Duodenal mucosa (tissue), 2 donors: ENCODE results near the gene LSAMP.

Experiments
- H3K27ac ChIP-seq: one replicate; pipeline ENCODE4 v1.7.0; 2013; ENCODE audit warnings: low read depth, low read length
- H3K27me3 ChIP-seq, 2 donors: one replicate each; pipeline ENCODE4 v1.7.0; 2013; ENCODE audit warnings: low read length in 2 of 2, control low read depth in 1 of 2; ENCODE audit not compliant: insufficient read depth in 2 of 2, control insufficient read depth in 1 of 2
- H3K36me3 ChIP-seq, 2 donors: one replicate each; pipeline ENCODE4 v1.7.0; 2013; ENCODE audit warnings: low read length in 2 of 2, control low read depth in 1 of 2; ENCODE audit not compliant: insufficient read depth in 2 of 2, control insufficient read depth in 1 of 2
- H3K4me1 ChIP-seq, 2 donors: one replicate each; pipeline ENCODE4 v1.7.0; 2013; ENCODE audit warnings: low read length in 2 of 2, control low read depth in 1 of 2; ENCODE audit not compliant: insufficient read depth in 2 of 2, control insufficient read depth in 1 of 2
- H3K4me3 ChIP-seq, 2 donors: one replicate each; pipeline ENCODE4 v1.7.0; 2013; ENCODE audit warnings: low read length in 2 of 2, low read depth in 1 of 2
- H3K9ac ChIP-seq, 2 donors: one replicate each; pipeline ENCODE4 v1.7.0; 2013; ENCODE audit warnings: low read length in 2 of 2, low read depth in 1 of 2
- H3K9me3 ChIP-seq, 2 donors: one replicate each; pipeline ENCODE4 v1.7.0; 2013; ENCODE audit warnings: low read length in 2 of 2, control low read depth in 1 of 2; ENCODE audit not compliant: control insufficient read depth in 1 of 2

LSAMP gene

DNA sequence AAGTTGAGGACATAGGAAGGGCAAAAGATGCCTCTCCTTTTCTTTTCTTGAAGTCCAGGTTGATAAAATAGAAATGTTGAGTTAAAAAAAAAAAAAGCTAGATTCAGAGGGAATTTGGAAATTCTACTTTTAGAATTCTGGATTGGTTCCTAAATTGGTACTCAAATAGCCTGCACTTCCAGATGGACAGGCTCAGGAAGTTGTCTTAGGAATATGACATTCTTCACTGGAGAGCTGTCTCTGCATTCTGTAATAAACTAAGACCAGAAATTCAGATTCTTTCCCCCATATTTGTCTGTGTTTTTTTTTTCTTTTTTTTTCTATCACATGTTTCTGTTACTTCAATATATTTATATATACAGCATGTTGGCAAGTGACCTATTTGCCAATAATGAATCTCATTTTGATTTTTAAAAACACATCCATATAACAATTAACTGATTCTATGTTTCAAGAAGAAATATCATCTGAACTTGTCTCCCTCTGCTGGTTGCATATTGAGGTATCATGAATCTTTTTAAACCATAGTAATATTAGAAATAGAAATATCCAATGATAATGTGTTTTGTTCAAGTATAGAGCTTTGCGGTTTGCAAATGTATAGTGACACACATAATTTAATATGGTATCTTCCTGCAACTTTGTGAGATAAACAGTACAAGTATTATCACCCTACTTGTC lies 8.5 kb upstream of the LSAMP start:
- Histone ChIP-seq H3K9ac (no peak overlapping the region), H3K27ac (no peak overlapping the region), H3K9me3 (no peaks in the 10 kb centered on the region), H3K27me3 (no peaks in the 10 kb centered on the region), H3K4me1 (no peaks in the 10 kb centered on the region), H3K36me3 (no peaks in the 10 kb centered on the region), H3K4me3 (no peak overlapping the region)

- H3K4me1 ChIP-seq, result no peaks in the 10 kb centered on the region
- no peaks in the 10 kb centered on the region for H3K36me3 ChIP-seq
- no peak overlapping the region for H3K27ac ChIP-seq
- no peak overlapping the region for H3K9ac ChIP-seq
- no peaks in the 10 kb centered on the region for H3K9me3 ChIP-seq
- peaks cover 0 to 4% of the 10 kb centered on the region in 2 donors for H3K27me3 ChIP-seq
- no peak overlapping the region for H3K4me3 ChIP-seq
Measured at GRCh38 chr3:116449546-116450350, 4.5 kb upstream of the LSAMP start.

DNA sequence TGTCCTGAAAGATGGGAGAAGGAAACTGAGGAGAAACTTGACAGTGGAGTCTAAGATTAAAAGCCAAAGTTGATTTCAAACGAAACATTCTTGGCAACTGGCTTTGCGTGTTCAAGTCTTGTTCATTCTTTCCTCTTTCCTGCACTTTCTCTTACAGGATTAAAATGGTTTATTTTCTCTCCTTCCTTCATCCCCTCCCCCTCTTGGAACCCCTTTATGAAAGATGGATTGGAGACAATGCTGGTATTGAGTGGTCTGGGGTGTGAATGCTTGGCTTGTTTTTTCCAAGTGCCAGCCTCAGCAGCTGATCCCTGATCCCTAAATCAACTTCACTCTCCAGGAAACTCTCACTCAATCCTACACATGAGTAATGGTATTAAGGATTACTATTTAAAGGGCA lies 703 bp upstream of the LSAMP start:
- H3K9ac ChIP-seq, result no peak overlapping the region

DNA sequence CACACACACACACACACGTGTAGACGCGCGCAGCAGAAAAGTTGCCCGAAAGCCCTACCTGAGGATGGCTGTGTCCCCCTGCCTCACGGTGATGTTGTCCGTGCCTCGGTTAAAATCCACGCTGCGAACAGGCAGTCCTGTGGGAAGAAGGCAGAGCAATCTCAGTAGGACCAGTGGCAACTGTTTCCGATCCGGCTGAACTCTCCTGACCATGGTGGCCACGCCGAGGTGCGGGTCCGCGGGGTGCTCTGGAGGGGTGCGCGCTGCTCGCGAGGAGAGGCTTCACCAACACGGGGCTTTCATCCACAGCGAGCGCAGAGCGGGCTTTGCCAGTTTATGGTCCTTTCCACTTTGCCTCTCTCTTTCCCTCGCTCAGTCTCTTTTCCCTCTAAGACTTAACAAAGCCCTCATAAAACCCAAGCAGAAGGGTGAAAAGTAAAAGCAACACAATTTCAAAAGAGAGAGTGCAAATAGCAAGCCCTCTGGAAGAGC lies 422 bp downstream of the LSAMP start:
- H3K9ac ChIP-seq, result no peak overlapping the region
- H3K36me3 ChIP-seq, result no peaks in the 10 kb centered on the region
- H3K4me1 ChIP-seq, result no peaks in the 10 kb centered on the region
- H3K9me3 ChIP-seq, result no peaks in the 10 kb centered on the region
- peak overlapping the region; percentile 19 to 34 for H3K4me3 ChIP-seq
- H3K27me3 ChIP-seq, result peaks cover 0 to 5% of the 10 kb centered on the region in 2 donors
- H3K27ac ChIP-seq, result no peak overlapping the region

More for the DNA sequence above, 703 bp upstream of the LSAMP start:
- H3K36me3 ChIP-seq, result no peaks in the 10 kb centered on the region
- H3K27ac ChIP-seq, result no peak overlapping the region
- peaks cover 0 to 5% of the 10 kb centered on the region in 2 donors for H3K27me3 ChIP-seq
- H3K4me3 ChIP-seq, result no peak overlapping the region
- H3K9me3 ChIP-seq, result no peaks in the 10 kb centered on the region
- no peaks in the 10 kb centered on the region for H3K4me1 ChIP-seq

DNA sequence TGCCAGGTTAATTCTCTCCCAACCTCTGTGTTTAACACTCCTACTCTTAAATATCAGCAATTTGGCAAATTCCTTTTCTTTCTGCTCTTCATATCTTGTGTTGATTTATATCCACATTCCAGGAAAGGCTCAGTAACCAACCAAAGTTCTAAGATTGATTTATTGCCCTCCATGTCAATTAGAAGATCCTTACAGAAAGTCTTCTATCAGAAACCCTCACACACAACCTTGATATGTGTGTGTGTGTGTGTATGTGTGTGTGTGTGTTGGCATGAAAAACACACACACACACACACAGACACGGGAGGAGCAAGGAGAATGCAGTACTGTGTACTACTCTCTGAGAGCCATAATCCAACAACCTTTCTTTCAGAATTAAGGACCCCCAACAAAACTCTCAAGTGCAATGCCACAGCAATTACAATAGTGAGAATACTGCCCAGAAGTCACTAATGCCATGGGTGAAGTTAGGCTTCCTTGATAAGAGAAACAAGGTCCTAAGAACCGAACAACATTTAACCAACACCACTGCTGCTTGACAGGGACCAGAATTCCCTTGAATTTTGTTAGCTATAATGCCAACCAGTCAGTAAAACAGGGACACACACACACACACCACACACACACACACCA lies 1.1 kb downstream of the LSAMP start:
- Histone ChIP-seq H3K9ac (no peak overlapping the region), H3K36me3 (no peaks in the 10 kb centered on the region), H3K9me3 (no peaks in the 10 kb centered on the region), H3K27ac (no peak overlapping the region), H3K27me3 (peaks cover 0 to 5% of the 10 kb centered on the region in 2 donors), H3K4me1 (no peaks in the 10 kb centered on the region), H3K4me3 (peak overlapping the region; percentile 19 to 34)

DNA sequence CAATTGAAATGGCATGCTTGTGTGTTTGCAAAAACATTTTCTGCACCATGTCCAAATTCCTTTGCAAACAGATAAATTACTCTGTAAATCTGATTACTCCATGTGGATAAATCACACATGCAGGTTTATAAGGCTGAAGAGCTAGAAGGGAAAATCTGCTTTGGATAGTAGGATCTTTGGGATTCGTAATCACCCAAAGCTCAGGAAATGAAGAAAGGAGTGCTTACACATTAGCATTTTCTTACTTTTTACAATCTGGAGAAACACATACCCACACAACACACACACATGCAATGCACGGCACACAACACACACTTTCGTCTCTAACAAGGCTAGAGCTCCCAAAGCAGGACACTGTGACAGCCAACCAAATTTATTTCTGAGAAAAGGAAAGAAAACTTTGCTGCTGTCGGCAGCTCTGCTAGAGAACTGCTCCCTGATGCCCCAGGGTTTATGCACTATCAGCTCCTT lies 2.1 kb downstream of the LSAMP start:
- Histone ChIP-seq H3K36me3 (no peaks in the 10 kb centered on the region), H3K9ac (no peak overlapping the region), H3K4me3 (no peak overlapping the region), H3K4me1 (no peaks in the 10 kb centered on the region), H3K27ac (no peak overlapping the region), H3K27me3 (peaks cover 0 to 5% of the 10 kb centered on the region in 2 donors), H3K9me3 (no peaks in the 10 kb centered on the region)

- Histone ChIP-seq H3K36me3 (no peaks in the 10 kb centered on the region), H3K9ac (no peak overlapping the region), H3K27ac (no peak overlapping the region), H3K4me3 (no peak overlapping the region), H3K27me3 (peaks cover 0 to 5% of the 10 kb centered on the region in 2 donors), H3K4me1 (no peaks in the 10 kb centered on the region), H3K9me3 (no peaks in the 10 kb centered on the region)
Measured at GRCh38 chr3:116442331-116443021, 2.8 kb downstream of the LSAMP start.

DNA sequence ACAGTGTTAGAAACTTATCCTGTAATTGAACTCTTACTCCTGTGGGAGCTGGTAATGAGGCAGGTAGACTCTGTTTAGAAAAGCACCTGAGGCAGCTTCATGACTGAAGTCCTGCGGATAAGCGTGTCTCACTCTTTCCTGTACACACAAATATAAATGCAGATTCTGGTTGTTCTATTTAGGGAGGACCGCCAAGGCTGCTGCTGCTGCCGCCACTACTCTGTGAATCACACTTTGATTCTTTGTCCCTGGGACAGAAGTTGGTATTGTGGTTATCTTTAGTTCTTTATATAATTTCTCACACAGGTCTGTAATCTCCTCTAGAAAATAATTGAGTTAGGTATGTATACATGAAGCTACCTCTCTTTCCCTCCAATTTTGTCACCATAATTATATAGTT lies 3.6 kb downstream of the LSAMP start:
- no peaks in the 10 kb centered on the region for H3K9me3 ChIP-seq
- H3K4me3 ChIP-seq, result no peak overlapping the region
- H3K36me3 ChIP-seq, result no peaks in the 10 kb centered on the region
- H3K4me1 ChIP-seq, result no peaks in the 10 kb centered on the region
- peaks cover 0 to 5% of the 10 kb centered on the region in 2 donors for H3K27me3 ChIP-seq
- no peak overlapping the region for H3K27ac ChIP-seq
- H3K9ac ChIP-seq, result no peak overlapping the region

- Histone ChIP-seq H3K27me3 (peaks cover 0 to 5% of the 10 kb centered on the region in 2 donors), H3K4me1 (no peaks in the 10 kb centered on the region), H3K27ac (no peak overlapping the region), H3K9me3 (no peaks in the 10 kb centered on the region), H3K9ac (no peak overlapping the region), H3K36me3 (no peaks in the 10 kb centered on the region), H3K4me3 (no peak overlapping the region)
Measured at GRCh38 chr3:116440196-116440595, 5.1 kb downstream of the LSAMP start.
